Stomach smooth muscle (tissue), 2 donors: ENCODE measurements around the gene MGMT.

Experiments used
- H3K27ac ChIP-seq: one replicate; pipeline ENCODE4 v1.7.0; 2013; ENCODE audit warnings: mild to moderate bottlenecking, low read length, inconsistent platforms
- H3K27me3 ChIP-seq, 2 donors: one replicate each; pipeline ENCODE4 v1.7.0; 2013; ENCODE audit warnings: low read length in 2 of 2; ENCODE audit not compliant: insufficient read depth in 2 of 2, control insufficient read depth in 1 of 2
- H3K36me3 ChIP-seq, 2 donors: one replicate each; pipeline ENCODE4 v1.7.0; 2013; ENCODE audit warnings: low read length in 2 of 2; ENCODE audit not compliant: control insufficient read depth in 2 of 2, insufficient read depth in 2 of 2
- H3K4me1 ChIP-seq: one replicate; pipeline ENCODE4 v1.7.0; 2013; ENCODE audit warnings: low read length; ENCODE audit not compliant: control insufficient read depth, insufficient read depth
- H3K4me3 ChIP-seq, 2 donors: one replicate each; pipeline ENCODE4 v1.7.0; 2013; ENCODE audit warnings: low read length in 2 of 2
- H3K9ac ChIP-seq, 2 donors: one replicate each; pipeline ENCODE4 v1.7.0; 2013; ENCODE audit warnings: low read length in 2 of 2, mild to moderate bottlenecking in 1 of 2
- H3K9me3 ChIP-seq, 2 donors: one replicate each; pipeline ENCODE4 v1.7.0; 2013; ENCODE audit warnings: low read length in 2 of 2; ENCODE audit not compliant: control insufficient read depth in 2 of 2
- donor health status: healthy.
- donor health status: Pancreatic carcinoma.

The MGMT gene

DNA sequence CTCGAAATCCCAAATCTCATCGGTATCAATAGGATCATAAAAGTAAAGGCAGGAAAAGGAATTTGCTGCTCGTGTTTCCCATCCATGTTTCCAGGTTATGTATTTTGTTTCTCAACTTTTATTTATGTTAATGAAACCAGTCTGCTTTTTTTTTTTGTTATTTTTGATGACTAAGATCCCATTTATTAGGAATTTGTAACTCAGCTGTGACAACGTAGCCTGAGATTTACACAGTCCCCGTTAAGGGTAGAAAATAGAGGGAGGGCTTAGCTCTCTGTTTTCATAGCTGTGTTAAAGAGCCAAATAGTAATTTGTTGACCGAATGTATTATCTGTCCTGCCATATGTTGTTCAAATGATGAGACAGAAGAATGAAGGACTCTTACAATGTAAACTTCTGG, 164.0 kb downstream of the MGMT start:
- no peak overlapping the region for H3K4me3 ChIP-seq
- H3K36me3 ChIP-seq, result no peaks in the 10 kb centered on the region
- H3K9me3 ChIP-seq, result no peaks in the 10 kb centered on the region
- H3K27ac ChIP-seq, result no peak overlapping the region
- no peak overlapping the region for H3K9ac ChIP-seq
- no peaks in the 10 kb centered on the region for H3K27me3 ChIP-seq
- H3K4me1 ChIP-seq, result no peaks in the 10 kb centered on the region

DNA sequence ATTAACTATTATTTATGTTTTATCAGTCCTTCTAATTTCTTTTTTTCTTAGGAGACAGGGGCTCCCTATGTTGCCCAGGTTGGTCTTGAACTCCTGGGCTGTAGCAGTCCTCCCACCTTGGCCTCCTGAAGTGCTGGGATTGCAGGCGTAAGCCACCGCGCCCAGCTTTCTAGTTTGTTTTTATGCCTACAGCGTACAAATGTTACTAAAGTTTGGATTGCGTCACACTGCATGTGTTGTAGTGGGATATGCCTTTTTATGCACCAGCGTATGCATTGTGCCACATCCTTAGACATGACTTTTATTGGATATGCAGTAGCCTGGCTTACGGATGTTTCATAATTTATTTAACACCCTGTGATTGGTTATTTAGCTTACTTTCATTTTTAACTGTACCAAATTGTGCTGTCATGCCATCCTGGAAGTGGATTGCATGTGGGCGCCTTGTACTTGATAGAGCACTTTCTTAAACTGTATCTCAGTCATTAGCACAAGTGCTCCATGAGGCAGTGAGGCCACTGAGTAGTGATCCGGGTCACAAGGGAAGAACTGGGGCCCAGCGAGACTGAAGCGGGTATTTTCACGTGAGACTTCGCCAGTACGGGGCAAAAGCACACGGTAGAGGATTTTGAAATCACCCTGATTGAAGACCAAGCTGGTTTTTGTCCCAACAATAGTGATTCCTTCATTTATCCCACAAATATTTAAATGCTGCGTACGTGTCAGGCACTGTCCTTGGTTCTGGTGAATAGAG, 165.0 kb downstream of the MGMT start:
- no peaks in the 10 kb centered on the region for H3K36me3 ChIP-seq
- no peaks in the 10 kb centered on the region for H3K9me3 ChIP-seq
- H3K27me3 ChIP-seq, result no peaks in the 10 kb centered on the region
- H3K4me1 ChIP-seq, result no peaks in the 10 kb centered on the region
- H3K4me3 ChIP-seq, result no peak overlapping the region
- H3K27ac ChIP-seq, result no peak overlapping the region
- H3K9ac ChIP-seq, result no peak overlapping the region

DNA sequence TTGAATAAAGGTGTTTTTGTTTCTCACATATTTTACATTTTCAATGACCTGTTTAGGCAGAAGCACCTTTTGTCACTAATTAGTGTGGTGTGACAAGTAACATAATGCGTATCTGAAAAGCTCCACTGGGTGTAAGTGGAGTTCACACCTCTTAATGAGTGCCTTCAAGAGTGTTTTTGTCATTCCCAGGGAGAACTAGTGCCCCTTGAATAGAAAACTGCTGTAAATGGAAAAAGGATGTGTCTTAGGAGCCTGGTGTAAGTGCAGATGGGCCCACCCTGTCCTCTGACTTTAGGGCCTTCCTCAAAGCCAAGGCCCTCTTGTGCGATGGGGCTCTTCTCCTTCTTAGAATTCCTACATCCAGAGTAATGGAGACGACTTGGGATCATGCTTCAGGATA, 170.0 kb downstream of the MGMT start:
- H3K27ac ChIP-seq, result no peak overlapping the region
- no peak overlapping the region for H3K4me3 ChIP-seq
- H3K9ac ChIP-seq, result no peak overlapping the region
- no peaks in the 10 kb centered on the region for H3K36me3 ChIP-seq
- H3K27me3 ChIP-seq, result no peaks in the 10 kb centered on the region
- H3K4me1 ChIP-seq, result no peaks in the 10 kb centered on the region
- no peaks in the 10 kb centered on the region for H3K9me3 ChIP-seq

DNA sequence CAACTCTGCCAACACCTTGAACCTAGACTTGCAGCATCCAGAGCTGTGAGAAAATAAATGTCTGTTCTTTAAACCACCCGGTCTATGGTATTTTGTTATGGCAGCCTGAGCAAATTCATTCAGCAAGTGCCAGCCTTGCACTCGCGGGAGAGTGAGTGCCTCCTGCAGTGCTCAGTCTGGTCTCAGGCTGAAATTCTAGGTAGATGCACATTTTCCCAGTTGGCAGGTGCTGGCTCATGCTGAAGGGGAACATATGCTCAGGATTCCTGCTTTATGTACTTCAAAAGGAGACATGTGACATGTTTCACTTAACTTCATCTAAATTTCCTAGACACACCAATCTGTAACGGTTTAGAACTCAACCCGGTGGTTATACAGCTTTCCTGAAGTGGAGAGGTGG, 170.8 kb downstream of the MGMT start:
- Histone ChIP-seq H3K36me3 (no peaks in the 10 kb centered on the region), H3K9me3 (no peaks in the 10 kb centered on the region), H3K4me1 (no peaks in the 10 kb centered on the region), H3K4me3 (no peak overlapping the region), H3K9ac (no peak overlapping the region), H3K27ac (no peak overlapping the region), H3K27me3 (no peaks in the 10 kb centered on the region)

- Histone ChIP-seq H3K4me1 (no peaks in the 10 kb centered on the region), H3K27ac (no peak overlapping the region), H3K36me3 (peaks cover 0 to 2% of the 10 kb centered on the region in 2 donors), H3K9ac (no peak overlapping the region), H3K9me3 (no peaks in the 10 kb centered on the region), H3K4me3 (no peak overlapping the region), H3K27me3 (no peaks in the 10 kb centered on the region)
Measured at GRCh38 chr10:129641351-129641750, 174.3 kb downstream of the MGMT start.

- Histone ChIP-seq H3K27ac (no peak overlapping the region), H3K4me1 (no peaks in the 10 kb centered on the region), H3K9ac (no peak overlapping the region), H3K36me3 (peaks cover 0 to 2% of the 10 kb centered on the region in 2 donors), H3K4me3 (no peak overlapping the region), H3K27me3 (no peaks in the 10 kb centered on the region), H3K9me3 (no peaks in the 10 kb centered on the region)
Measured at GRCh38 chr10:129641982-129642381, 174.9 kb downstream of the MGMT start.

GRCh38 chr10:129642427-129642826, 175.4 kb downstream of the MGMT start:
- Histone ChIP-seq H3K9me3 (no peaks in the 10 kb centered on the region), H3K36me3 (peaks cover 0 to 2% of the 10 kb centered on the region in 2 donors), H3K9ac (no peak overlapping the region), H3K4me1 (no peaks in the 10 kb centered on the region), H3K27ac (no peak overlapping the region), H3K27me3 (no peaks in the 10 kb centered on the region), H3K4me3 (no peak overlapping the region)

DNA sequence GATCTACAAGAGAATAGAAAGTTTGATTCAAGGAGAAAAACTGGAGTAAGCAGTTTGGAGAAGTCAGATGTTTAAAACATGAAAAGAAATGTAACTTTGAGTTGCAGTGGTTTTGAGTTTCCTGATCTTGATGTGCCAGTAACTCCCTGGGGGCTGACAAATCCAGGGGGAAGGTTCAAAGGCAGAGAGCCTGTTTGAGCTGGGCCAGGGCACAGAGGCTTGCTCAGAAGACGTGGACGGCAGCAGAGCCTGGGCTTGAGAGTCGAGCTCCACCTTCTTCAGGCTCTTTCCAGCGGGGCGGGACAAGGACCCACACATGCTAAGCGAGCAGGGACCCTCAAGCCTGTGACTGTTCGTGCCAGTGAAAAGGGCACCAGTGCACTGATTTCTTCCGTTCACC, 176.2 kb downstream of the MGMT start:
- H3K9ac ChIP-seq, result no peak overlapping the region
- no peak overlapping the region for H3K4me3 ChIP-seq
- H3K36me3 ChIP-seq, result peaks cover 0 to 2% of the 10 kb centered on the region in 2 donors
- no peak overlapping the region for H3K27ac ChIP-seq
- H3K27me3 ChIP-seq, result no peaks in the 10 kb centered on the region
- H3K4me1 ChIP-seq, result no peaks in the 10 kb centered on the region
- no peaks in the 10 kb centered on the region for H3K9me3 ChIP-seq

DNA sequence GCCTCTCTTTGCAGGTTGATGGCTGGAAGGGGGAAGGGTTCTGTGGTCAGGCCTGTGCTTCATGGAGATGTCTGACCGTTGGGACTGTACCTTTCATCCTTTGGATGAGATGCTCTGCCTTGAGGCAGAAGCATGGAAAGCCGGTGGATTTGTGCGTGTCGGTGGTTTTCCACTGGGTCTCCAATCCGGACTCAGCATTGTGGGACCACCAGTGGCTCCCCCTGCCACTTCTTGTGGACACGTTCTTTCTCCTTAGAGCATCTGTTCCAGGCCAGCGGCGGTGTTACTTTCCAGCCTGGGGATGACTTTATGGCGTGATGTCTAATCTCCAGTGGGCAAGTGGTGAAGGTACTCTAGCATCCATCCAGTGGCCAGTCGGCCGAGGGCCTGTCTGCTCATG, 178.4 kb downstream of the MGMT start:
- no peaks in the 10 kb centered on the region for H3K4me1 ChIP-seq
- H3K4me3 ChIP-seq, result no peak overlapping the region
- H3K9ac ChIP-seq, result no peak overlapping the region
- no peaks in the 10 kb centered on the region for H3K27me3 ChIP-seq
- H3K27ac ChIP-seq, result no peak overlapping the region
- H3K36me3 ChIP-seq, result peaks cover 0 to 3% of the 10 kb centered on the region in 2 donors
- H3K9me3 ChIP-seq, result no peaks in the 10 kb centered on the region

GRCh38 chr10:129646973-129647372, 179.9 kb downstream of the MGMT start:
- peaks cover 0 to 4% of the 10 kb centered on the region in 2 donors for H3K36me3 ChIP-seq

GRCh38 chr10:129647590-129647989, 180.5 kb downstream of the MGMT start:
- H3K9me3 ChIP-seq, result no peaks in the 10 kb centered on the region
- no peak overlapping the region for H3K4me3 ChIP-seq

More at GRCh38 chr10:129646973-129647372, 179.9 kb downstream of the MGMT start:
- Histone ChIP-seq H3K27ac (no peak overlapping the region), H3K4me1 (no peaks in the 10 kb centered on the region), H3K9ac (no peak overlapping the region), H3K9me3 (no peaks in the 10 kb centered on the region), H3K4me3 (no peak overlapping the region), H3K27me3 (no peaks in the 10 kb centered on the region)

More at GRCh38 chr10:129647590-129647989, 180.5 kb downstream of the MGMT start:
- Histone ChIP-seq H3K9ac (no peak overlapping the region), H3K4me1 (no peaks in the 10 kb centered on the region), H3K36me3 (peaks cover 0 to 4% of the 10 kb centered on the region in 2 donors), H3K27me3 (no peaks in the 10 kb centered on the region), H3K27ac (no peak overlapping the region)
